GM23338 (cell line): ENCODE measurements around the gene BAZ1B. TPM values are rescaled to one million over a fixed set of nuclear protein-coding genes. Genes with fewer than 3 reads are reported as not detected.

Source experiments
- ATAC-seq: fragments of 200-7000 bp; cut with Tn5 transposase; 3 replicates; pipeline ENCODE4 v1.9.1; 2020
- DNase-seq: peaks from one replicate; pipeline ENCODE4 v3.0.0-alpha.2; 2015; ENCODE audit warnings: low spot score
- H2AFZ ChIP-seq: fragments of 200-600 bp; sonication (generic); 2 replicates; pipeline ENCODE4 v1.8.0; 2016; ENCODE audit warnings: antibody characterized with exemption, mild to moderate bottlenecking, moderate library complexity
- H3F3A ChIP-seq: fragments of 200-600 bp; sonication (generic); replicated peaks from 2 replicates; pipeline ENCODE4 v1.8.0; 2017; ENCODE audit warnings: antibody characterized with exemption, mixed run types, low read depth
- H3K27ac ChIP-seq: fragments of 200-600 bp; sonication (generic); 2 replicates; pipeline ENCODE4 v1.6.1; 2016; ENCODE audit warnings: low read depth
- H3K27me3 ChIP-seq: fragments of 200-600 bp; sonication (generic); 2 replicates; pipeline ENCODE4 v1.8.0; 2016; ENCODE audit warnings: mild to moderate bottlenecking, mixed run types, moderate library complexity; ENCODE audit not compliant: insufficient read depth
- H3K36me3 ChIP-seq: fragments of 200-600 bp; sonication (generic); 2 replicates; pipeline ENCODE4 v1.8.0; 2016; ENCODE audit warnings: mild to moderate bottlenecking; ENCODE audit not compliant: insufficient read depth
- H3K4me1 ChIP-seq: fragments of 200-600 bp; sonication (generic); 2 replicates; pipeline ENCODE4 v1.8.0; 2016; ENCODE audit warnings: mild to moderate bottlenecking, moderate library complexity; ENCODE audit not compliant: insufficient read depth
- H3K4me2 ChIP-seq: fragments of 200-600 bp; sonication (generic); 2 replicates; pipeline ENCODE4 v1.7.1; 2017; ENCODE audit warnings: mixed run types
- H3K4me3 ChIP-seq: fragments of 200-600 bp; sonication (generic); 2 replicates; pipeline ENCODE4 v1.6.1; 2016; ENCODE audit warnings: mixed run types
- H3K79me2 ChIP-seq: fragments of 200-600 bp; sonication (generic); replicated peaks from 2 replicates; pipeline ENCODE4 v1.8.0; 2017; ENCODE audit warnings: mild to moderate bottlenecking; ENCODE audit not compliant: insufficient read depth
- H3K9me2 ChIP-seq: fragments of 200-600 bp; sonication (generic); 2 replicates; pipeline ENCODE4 v1.8.0; 2017; ENCODE audit not compliant: insufficient read depth
- H4K20me1 ChIP-seq: fragments of 200-600 bp; sonication (generic); replicated peaks from 2 replicates; pipeline ENCODE4 v1.8.0; 2017; ENCODE audit warnings: mild to moderate bottlenecking; ENCODE audit not compliant: insufficient read depth
- H3K27ac Mint-ChIP-seq: 2 replicates; pipeline ENCODE4 v1.8.0; 2020; ENCODE audit warnings: inconsistent platforms, mild to moderate bottlenecking, moderate library complexity, mixed read lengths
- H3K27me3 Mint-ChIP-seq: 3 replicates; pipeline ENCODE4 v1.8.0; 2022; ENCODE audit warnings: low read depth, mild to moderate bottlenecking, moderate library complexity, mixed read lengths, inconsistent platforms; ENCODE audit not compliant: insufficient read depth, poor library complexity
- H3K36me3 Mint-ChIP-seq: 3 replicates; pipeline ENCODE4 v1.8.0; 2021; ENCODE audit warnings: low read depth, mild to moderate bottlenecking, inconsistent platforms, moderate library complexity, mixed read lengths
- H3K4me1 Mint-ChIP-seq: 3 replicates; pipeline ENCODE4 v1.8.0; 2020; ENCODE audit warnings: mild to moderate bottlenecking, inconsistent platforms, mixed read lengths
- H3K4me3 Mint-ChIP-seq: 3 replicates; pipeline ENCODE4 v1.8.0; 2021; ENCODE audit warnings: moderate library complexity, mild to moderate bottlenecking, inconsistent platforms, mixed read lengths
- H3K9me3 Mint-ChIP-seq: 3 replicates; pipeline ENCODE4 v1.8.0; 2020; ENCODE audit warnings: moderate library complexity, mild to moderate bottlenecking, inconsistent platforms, mixed read lengths
- CREB1 ChIP-seq: fragments of 250-450 bp; sonication (Bioruptor Pico); IDR thresholded peaks from 2 replicates; pipeline ENCODE4 v1.5.0; 2020; ENCODE audit warnings: low read depth, mild to moderate bottlenecking, moderate library complexity
- EZH2 ChIP-seq: fragments of 200-600 bp; sonication (generic); IDR thresholded peaks from one replicate; pipeline ENCODE4 v1.8.0; 2017; ENCODE audit warnings: antibody characterized with exemption, mild to moderate bottlenecking, low read depth; ENCODE audit not compliant: unreplicated experiment
- EZH2phosphoT487 ChIP-seq: fragments of 200-600 bp; sonication (generic); IDR thresholded peaks from one replicate; pipeline ENCODE4 v1.8.1; 2018; ENCODE audit warnings: antibody characterized with exemption; ENCODE audit not compliant: unreplicated experiment
- NANOG ChIP-seq: IDR thresholded peaks from 2 replicates; pipeline ENCODE4 v1.6.1; 2016; ENCODE audit warnings: antibody characterized with exemption, borderline replicate concordance
- STAT1 ChIP-seq: IDR thresholded peaks from one replicate; pipeline ENCODE4 v1.6.1; 2016; ENCODE audit warnings: antibody characterized with exemption; ENCODE audit not compliant: unreplicated experiment
- ZNF114 ChIP-seq: fragments of 250-450 bp; sonication (Bioruptor Pico); IDR thresholded peaks from 2 replicates; pipeline ENCODE4 v1.5.0; 2020; ENCODE audit warnings: mild to moderate bottlenecking, moderate library complexity
- polyA plus RNA-seq: library from polyadenylated mRNA; unstranded; fragments of >200 nt; fragmentation: Nextera tagmentation; extraction: Ambion mirVana; gene quantifications from 2 replicates; pipeline ENCODE4 v1.2.1, GENCODE V29; 2016
- total RNA-seq: library from RNA; depleted of rRNA; stranded (reverse); fragments of >200 nt; shearing (Covaris generic); gene quantifications from 2 replicates; pipeline ENCODE4 v1.2.3, GENCODE V29; 2014
- TF ChIP-seq, protein P1 (sequence below): IDR thresholded peaks from one replicate; pipeline ENCODE4 v1.6.1; 2018; ENCODE audit warnings: antibody characterized with exemption; ENCODE audit not compliant: unreplicated experiment
- TF ChIP-seq, protein P2 (sequence below): fragments of 250-450 bp; sonication (Bioruptor Pico); IDR thresholded peaks from 2 replicates; pipeline ENCODE4 v1.5.0; 2020; ENCODE audit warnings: mild to moderate bottlenecking, moderate library complexity

Gene BAZ1B
- total and polyA plus RNA-seq, 2 experiments from 2014 or later: 40.4 to 70.7 TPM

- TF ChIP-seq, protein P1, sequence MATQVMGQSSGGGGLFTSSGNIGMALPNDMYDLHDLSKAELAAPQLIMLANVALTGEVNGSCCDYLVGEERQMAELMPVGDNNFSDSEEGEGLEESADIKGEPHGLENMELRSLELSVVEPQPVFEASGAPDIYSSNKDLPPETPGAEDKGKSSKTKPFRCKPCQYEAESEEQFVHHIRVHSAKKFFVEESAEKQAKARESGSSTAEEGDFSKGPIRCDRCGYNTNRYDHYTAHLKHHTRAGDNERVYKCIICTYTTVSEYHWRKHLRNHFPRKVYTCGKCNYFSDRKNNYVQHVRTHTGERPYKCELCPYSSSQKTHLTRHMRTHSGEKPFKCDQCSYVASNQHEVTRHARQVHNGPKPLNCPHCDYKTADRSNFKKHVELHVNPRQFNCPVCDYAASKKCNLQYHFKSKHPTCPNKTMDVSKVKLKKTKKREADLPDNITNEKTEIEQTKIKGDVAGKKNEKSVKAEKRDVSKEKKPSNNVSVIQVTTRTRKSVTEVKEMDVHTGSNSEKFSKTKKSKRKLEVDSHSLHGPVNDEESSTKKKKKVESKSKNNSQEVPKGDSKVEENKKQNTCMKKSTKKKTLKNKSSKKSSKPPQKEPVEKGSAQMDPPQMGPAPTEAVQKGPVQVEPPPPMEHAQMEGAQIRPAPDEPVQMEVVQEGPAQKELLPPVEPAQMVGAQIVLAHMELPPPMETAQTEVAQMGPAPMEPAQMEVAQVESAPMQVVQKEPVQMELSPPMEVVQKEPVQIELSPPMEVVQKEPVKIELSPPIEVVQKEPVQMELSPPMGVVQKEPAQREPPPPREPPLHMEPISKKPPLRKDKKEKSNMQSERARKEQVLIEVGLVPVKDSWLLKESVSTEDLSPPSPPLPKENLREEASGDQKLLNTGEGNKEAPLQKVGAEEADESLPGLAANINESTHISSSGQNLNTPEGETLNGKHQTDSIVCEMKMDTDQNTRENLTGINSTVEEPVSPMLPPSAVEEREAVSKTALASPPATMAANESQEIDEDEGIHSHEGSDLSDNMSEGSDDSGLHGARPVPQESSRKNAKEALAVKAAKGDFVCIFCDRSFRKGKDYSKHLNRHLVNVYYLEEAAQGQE: no peak
- TF ChIP-seq STAT1 (no peak), EZH2phosphoT487 (no peak)
Observed at GRCh38 chr7:73556208-73557107, 34.4 kb upstream of the BAZ1B start (continued).

DNA sequence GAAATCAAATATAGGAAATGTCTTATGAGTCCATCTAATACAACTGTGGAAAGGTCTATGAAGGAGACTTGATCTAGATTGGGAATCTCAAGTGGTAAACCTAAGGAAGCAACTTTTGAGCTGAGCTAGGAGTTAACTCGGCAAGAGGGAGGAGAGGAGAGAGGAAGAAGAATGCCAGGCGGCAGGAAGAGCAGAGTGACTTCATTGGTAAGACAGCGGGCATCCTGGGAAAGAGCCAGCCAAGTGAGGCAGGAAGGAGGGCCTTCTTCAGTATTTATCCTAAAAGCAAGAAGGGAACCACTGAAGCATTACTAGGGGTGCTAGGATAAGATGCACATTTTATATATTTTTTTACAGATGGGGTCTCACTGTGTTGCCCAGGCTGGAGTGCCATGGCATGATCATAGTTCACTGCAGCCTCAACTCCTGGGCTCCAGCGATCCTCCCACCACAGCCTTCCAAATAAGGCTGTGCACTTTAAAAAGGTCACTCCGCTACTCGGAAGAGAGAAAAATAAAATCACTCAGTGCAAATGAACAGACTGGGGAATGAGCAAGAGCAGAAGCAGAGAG is 33.4 kb upstream of the BAZ1B start:
- H3K4me2 ChIP-seq: no peak overlapping the region
- H3K27ac Mint-ChIP-seq: no peak overlapping the region
- H3K79me2 ChIP-seq: peaks cover 37% of the 10 kb centered on the region
- H3K4me1 ChIP-seq: 0 out of 2 replicates have a peak, but pooled peaks cover 6% of the 10 kb centered on the region
- peak overlapping the region; percentile 86 for H3K4me3 Mint-ChIP-seq
- no peak overlapping the region for H3K4me3 ChIP-seq
- H3K4me1 Mint-ChIP-seq: peaks cover 11% of the 10 kb centered on the region
- H4K20me1 ChIP-seq: peaks cover 18% of the 10 kb centered on the region
- peaks cover 25% of the 10 kb centered on the region for H3K36me3 Mint-ChIP-seq
- no peak overlapping the region for H2AFZ ChIP-seq
- H3K27me3 ChIP-seq: peaks cover 23% of the 10 kb centered on the region
- no peaks in the 10 kb centered on the region for H3K9me2 ChIP-seq
- H3F3A ChIP-seq: peaks cover 13% of the 10 kb centered on the region
- H3K36me3 ChIP-seq: peaks cover 5% of the 10 kb centered on the region; the same call in 1 of the 2 replicates
- H3K27ac ChIP-seq: no peak overlapping the region
- H3K9me3 Mint-ChIP-seq: peaks cover 3% of the 10 kb centered on the region; the same call in 1 of the 3 replicates
- H3K27me3 Mint-ChIP-seq: peaks cover 18% of the 10 kb centered on the region
- no peak for DNase-seq
- no peak for ATAC-seq
- TF ChIP-seq ZNF114: no peak
- TF ChIP-seq, protein P1: no peak
- TF ChIP-seq NANOG: no peak
- TF ChIP-seq STAT1: no peak
- no peak for TF ChIP-seq CREB1
- TF ChIP-seq, protein P2, sequence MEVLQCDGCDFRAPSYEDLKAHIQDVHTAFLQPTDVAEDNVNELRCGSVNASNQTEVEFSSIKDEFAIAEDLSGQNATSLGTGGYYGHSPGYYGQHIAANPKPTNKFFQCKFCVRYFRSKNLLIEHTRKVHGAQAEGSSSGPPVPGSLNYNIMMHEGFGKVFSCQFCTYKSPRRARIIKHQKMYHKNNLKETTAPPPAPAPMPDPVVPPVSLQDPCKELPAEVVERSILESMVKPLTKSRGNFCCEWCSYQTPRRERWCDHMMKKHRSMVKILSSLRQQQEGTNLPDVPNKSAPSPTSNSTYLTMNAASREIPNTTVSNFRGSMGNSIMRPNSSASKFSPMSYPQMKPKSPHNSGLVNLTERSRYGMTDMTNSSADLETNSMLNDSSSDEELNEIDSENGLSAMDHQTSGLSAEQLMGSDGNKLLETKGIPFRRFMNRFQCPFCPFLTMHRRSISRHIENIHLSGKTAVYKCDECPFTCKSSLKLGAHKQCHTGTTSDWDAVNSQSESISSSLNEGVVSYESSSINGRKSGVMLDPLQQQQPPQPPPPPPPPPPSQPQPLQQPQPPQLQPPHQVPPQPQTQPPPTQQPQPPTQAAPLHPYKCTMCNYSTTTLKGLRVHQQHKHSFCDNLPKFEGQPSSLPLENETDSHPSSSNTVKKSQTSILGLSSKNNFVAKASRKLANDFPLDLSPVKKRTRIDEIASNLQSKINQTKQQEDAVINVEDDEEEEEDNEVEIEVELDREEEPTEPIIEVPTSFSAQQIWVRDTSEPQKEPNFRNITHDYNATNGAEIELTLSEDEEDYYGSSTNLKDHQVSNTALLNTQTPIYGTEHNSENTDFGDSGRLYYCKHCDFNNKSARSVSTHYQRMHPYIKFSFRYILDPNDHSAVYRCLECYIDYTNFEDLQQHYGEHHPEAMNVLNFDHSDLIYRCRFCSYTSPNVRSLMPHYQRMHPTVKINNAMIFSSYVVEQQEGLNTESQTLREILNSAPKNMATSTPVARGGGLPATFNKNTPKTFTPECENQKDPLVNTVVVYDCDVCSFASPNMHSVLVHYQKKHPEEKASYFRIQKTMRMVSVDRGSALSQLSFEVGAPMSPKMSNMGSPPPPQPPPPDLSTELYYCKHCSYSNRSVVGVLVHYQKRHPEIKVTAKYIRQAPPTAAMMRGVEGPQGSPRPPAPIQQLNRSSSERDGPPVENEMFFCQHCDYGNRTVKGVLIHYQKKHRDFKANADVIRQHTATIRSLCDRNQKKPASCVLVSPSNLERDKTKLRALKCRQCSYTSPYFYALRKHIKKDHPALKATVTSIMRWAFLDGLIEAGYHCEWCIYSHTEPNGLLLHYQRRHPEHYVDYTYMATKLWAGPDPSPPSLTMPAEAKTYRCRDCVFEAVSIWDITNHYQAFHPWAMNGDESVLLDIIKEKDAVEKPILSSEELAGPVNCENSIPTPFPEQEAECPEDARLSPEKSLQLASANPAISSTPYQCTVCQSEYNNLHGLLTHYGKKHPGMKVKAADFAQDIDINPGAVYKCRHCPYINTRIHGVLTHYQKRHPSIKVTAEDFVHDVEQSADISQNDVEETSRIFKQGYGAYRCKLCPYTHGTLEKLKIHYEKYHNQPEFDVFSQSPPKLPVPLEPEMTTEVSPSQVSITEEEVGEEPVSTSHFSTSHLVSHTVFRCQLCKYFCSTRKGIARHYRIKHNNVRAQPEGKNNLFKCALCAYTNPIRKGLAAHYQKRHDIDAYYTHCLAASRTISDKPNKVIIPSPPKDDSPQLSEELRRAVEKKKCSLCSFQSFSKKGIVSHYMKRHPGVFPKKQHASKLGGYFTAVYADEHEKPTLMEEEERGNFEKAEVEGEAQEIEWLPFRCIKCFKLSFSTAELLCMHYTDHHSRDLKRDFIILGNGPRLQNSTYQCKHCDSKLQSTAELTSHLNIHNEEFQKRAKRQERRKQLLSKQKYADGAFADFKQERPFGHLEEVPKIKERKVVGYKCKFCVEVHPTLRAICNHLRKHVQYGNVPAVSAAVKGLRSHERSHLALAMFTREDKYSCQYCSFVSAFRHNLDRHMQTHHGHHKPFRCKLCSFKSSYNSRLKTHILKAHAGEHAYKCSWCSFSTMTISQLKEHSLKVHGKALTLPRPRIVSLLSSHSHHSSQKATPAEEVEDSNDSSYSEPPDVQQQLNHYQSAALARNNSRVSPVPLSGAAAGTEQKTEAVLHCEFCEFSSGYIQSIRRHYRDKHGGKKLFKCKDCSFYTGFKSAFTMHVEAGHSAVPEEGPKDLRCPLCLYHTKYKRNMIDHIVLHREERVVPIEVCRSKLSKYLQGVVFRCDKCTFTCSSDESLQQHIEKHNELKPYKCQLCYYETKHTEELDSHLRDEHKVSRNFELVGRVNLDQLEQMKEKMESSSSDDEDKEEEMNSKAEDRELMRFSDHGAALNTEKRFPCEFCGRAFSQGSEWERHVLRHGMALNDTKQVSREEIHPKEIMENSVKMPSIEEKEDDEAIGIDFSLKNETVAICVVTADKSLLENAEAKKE (CRISPR knock-in tag): no peak
- TF ChIP-seq EZH2: no peak
- no peak for TF ChIP-seq EZH2phosphoT487
